Mesothelial cell of epicardium (in vitro differentiated cells): ENCODE data around the gene SND1. TPM values are rescaled to one million over a fixed set of nuclear protein-coding genes. Genes with fewer than 3 reads are reported as not detected.

ENCODE experiments used
- DNase-seq, 2 experiments: peaks; one replicate each; pipeline ENCODE4 v3.0.0; 2021; ENCODE audit warnings: low spot score in 2 of 2; ENCODE audit not compliant: unreplicated experiment in 2 of 2
- H3K27ac Mint-ChIP-seq: 2 replicates; pipeline ENCODE4 v1.8.0; 2021; ENCODE audit warnings: mixed read lengths
- H3K27me3 Mint-ChIP-seq: 2 replicates; pipeline ENCODE4 v1.8.0; 2021; ENCODE audit warnings: low read depth, mixed read lengths
- H3K36me3 Mint-ChIP-seq: 2 replicates; pipeline ENCODE4 v1.8.0; 2021; ENCODE audit warnings: mixed read lengths
- H3K4me1 Mint-ChIP-seq: 2 replicates; pipeline ENCODE4 v1.8.0; 2021; ENCODE audit warnings: mixed read lengths
- H3K4me3 Mint-ChIP-seq: 2 replicates; pipeline ENCODE4 v1.8.0; 2021; ENCODE audit warnings: mild to moderate bottlenecking, moderate library complexity, mixed read lengths
- H3K9me3 Mint-ChIP-seq: 2 replicates; pipeline ENCODE4 v1.8.0; 2021; ENCODE audit warnings: mixed read lengths
- CTCF ChIP-seq: fragments of 200-600 bp; sonication (generic); IDR thresholded peaks from one replicate; pipeline ENCODE4 v1.5.0; 2021; ENCODE audit warnings: antibody characterized with exemption; ENCODE audit not compliant: unreplicated experiment
- total RNA-seq: library from RNA; stranded (reverse); gene quantifications from 3 replicates; pipeline ENCODE4 v1.2.1, GENCODE V29; 2021

Gene SND1
- total RNA-seq, 1 donor from 2014 or later = 211 TPM

- Mint-ChIP-seq H3K36me3 (peaks cover 3% of the 10 kb centered on the region), H3K4me3 (no peak overlapping the region), H3K4me1 (peaks cover 8% of the 10 kb centered on the region), H3K27me3 (no peaks in the 10 kb centered on the region), H3K9me3 (peaks cover under 1% of the 10 kb centered on the region), H3K27ac (no peak overlapping the region)
- TF ChIP-seq CTCF = no peak
- DNase-seq = no peak
Measured at GRCh38 chr7:127879436-127879835, 227.4 kb downstream of the SND1 start.

- Mint-ChIP-seq H3K36me3 (peaks cover 3% of the 10 kb centered on the region), H3K9me3 (peaks cover 4% of the 10 kb centered on the region), H3K27ac (no peak overlapping the region), H3K27me3 (no peaks in the 10 kb centered on the region), H3K4me1 (peaks cover 13% of the 10 kb centered on the region), H3K4me3 (no peak overlapping the region)
- DNase-seq = no peak
- TF ChIP-seq CTCF = no peak
Measured at GRCh38 chr7:127879942-127880341, 227.9 kb downstream of the SND1 start.

GRCh38 chr7:127880454-127880853 is 228.5 kb downstream of the SND1 start:
- H3K9me3 Mint-ChIP-seq = peaks cover 4% of the 10 kb centered on the region
- DNase-seq = no peak
- TF ChIP-seq CTCF = no peak
- peaks cover 16% of the 10 kb centered on the region for H3K4me1 Mint-ChIP-seq
- no peak overlapping the region for H3K4me3 Mint-ChIP-seq
- H3K27me3 Mint-ChIP-seq = no peaks in the 10 kb centered on the region
- H3K36me3 Mint-ChIP-seq = peaks cover 3% of the 10 kb centered on the region
- H3K27ac Mint-ChIP-seq = no peak overlapping the region

- TF ChIP-seq CTCF = no peak
- Mint-ChIP-seq H3K4me3 (no peak overlapping the region), H3K27ac (no peak overlapping the region), H3K36me3 (peaks cover 3% of the 10 kb centered on the region), H3K4me1 (peaks cover 22% of the 10 kb centered on the region), H3K9me3 (peaks cover 4% of the 10 kb centered on the region), H3K27me3 (no peaks in the 10 kb centered on the region)
- DNase-seq = no peak
Measured at GRCh38 chr7:127881564-127881963, 229.6 kb downstream of the SND1 start.

- Mint-ChIP-seq H3K36me3 (peaks cover 3% of the 10 kb centered on the region), H3K9me3 (peaks cover 4% of the 10 kb centered on the region), H3K4me3 (no peak overlapping the region), H3K4me1 (peaks cover 30% of the 10 kb centered on the region), H3K27me3 (no peaks in the 10 kb centered on the region), H3K27ac (no peak overlapping the region)
- TF ChIP-seq CTCF = no peak
- no peak for DNase-seq
Measured at GRCh38 chr7:127882313-127882920, 230.4 kb downstream of the SND1 start.
